ENCODE measurements around the gene KRT3. TPM values are rescaled to one million over a fixed set of nuclear protein-coding genes. Genes with fewer than 3 reads are reported as not detected.

KRT3 gene
- polyA plus RNA-seq, 3 donors: not detected

DNA sequence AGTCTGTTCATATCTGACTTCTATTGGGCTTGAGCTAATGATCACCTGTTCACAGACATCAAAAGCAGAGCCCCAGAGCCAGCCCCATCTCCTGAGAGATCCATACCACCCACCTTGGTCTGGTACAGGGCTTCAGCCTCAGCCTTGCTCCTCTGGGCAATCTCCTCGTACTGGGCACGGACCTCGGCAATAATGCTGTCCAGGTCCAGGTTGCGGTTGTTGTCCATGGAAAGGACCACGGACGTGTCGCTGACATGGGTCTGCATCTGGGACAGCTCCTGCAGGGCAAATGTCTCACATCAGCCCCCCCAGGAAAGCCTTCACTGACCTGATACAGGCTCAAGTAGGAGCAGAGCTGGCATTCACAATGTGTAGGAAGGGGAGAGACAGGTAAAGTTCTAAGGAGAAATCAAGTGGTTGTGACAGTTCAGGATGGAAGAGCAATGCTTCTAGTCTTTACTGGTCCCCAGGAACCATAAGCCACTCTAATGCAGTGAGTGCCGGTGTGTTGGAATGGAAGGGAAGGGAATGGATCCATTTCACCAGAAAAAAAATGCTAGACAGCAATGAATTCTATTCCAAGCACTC, 12.8 kb upstream of the KRT3 start:
- H3K4me1 ChIP-seq (ENCODE audit: control insufficient read depth in 1 of 2, insufficient read depth in 2 of 2, low read length in 2 of 2): no peaks in the 10 kb centered on the region
- Mint-ChIP-seq H3K4me3 (no peak overlapping the region), H3K36me3 (no peaks in the 10 kb centered on the region), H3K27ac (no peak overlapping the region), H3K9me3 (peaks cover 0 to 2% (median 0%) of the 10 kb centered on the region in 7 donors), H3K4me1 (no peaks in the 10 kb centered on the region), H3K27me3 (ENCODE audit: low read depth in 3 of 3) (peaks cover 0 to 5% (median 3%) of the 10 kb centered on the region in 3 donors)
- H4K20me1 ChIP-seq (ENCODE audit: insufficient read depth, low read length): no peaks in the 10 kb centered on the region
- WGBS (ENCODE audit: insufficient coverage): 98% methylated on average over 7 of the region's 8 CpGs
- intact Hi-C loops (cut with micrococcal nuclease): no loop called here
- H3K9me3 ChIP-seq (replicated peaks in 1 of 2; ENCODE audit: control insufficient read depth in 1 of 2, insufficient read depth in 1 of 2, low read length in 2 of 2): no peaks in the 10 kb centered on the region
- TF ChIP-seq, protein P1, sequence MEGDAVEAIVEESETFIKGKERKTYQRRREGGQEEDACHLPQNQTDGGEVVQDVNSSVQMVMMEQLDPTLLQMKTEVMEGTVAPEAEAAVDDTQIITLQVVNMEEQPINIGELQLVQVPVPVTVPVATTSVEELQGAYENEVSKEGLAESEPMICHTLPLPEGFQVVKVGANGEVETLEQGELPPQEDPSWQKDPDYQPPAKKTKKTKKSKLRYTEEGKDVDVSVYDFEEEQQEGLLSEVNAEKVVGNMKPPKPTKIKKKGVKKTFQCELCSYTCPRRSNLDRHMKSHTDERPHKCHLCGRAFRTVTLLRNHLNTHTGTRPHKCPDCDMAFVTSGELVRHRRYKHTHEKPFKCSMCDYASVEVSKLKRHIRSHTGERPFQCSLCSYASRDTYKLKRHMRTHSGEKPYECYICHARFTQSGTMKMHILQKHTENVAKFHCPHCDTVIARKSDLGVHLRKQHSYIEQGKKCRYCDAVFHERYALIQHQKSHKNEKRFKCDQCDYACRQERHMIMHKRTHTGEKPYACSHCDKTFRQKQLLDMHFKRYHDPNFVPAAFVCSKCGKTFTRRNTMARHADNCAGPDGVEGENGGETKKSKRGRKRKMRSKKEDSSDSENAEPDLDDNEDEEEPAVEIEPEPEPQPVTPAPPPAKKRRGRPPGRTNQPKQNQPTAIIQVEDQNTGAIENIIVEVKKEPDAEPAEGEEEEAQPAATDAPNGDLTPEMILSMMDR (IDR thresholded peaks at IDR 0.05): no peak
- H3K4me2 ChIP-seq (replicated peaks; ENCODE audit: extremely low read depth, low read length, poor library complexity, severe bottlenecking): no peak overlapping the region
- H3K79me2 ChIP-seq (ENCODE audit: insufficient read depth, low read length): no peaks in the 10 kb centered on the region
- H3K4me3 ChIP-seq (replicated peaks in 1 of 3; ENCODE audit: low read depth in 2 of 3, low read length in 3 of 3): no peak overlapping the region
- no peak overlapping the region for H2AFZ ChIP-seq (ENCODE audit: insufficient read depth, low read depth, low read length, poor library complexity, severe bottlenecking)
- no peaks in the 10 kb centered on the region for H3K36me3 ChIP-seq (replicated peaks in 1 of 2; ENCODE audit: control insufficient read depth in 1 of 2, insufficient read depth in 2 of 2, low read length in 2 of 2)
- H3K27me3 ChIP-seq (ENCODE audit: control insufficient read depth in 2 of 2, insufficient read depth in 2 of 2, low read length in 2 of 2): no peaks in the 10 kb centered on the region
- H3K9ac ChIP-seq (ENCODE audit: insufficient read depth, low read length, poor library complexity, severe bottlenecking): no peak overlapping the region
- no peak overlapping the region for H3K27ac ChIP-seq (ENCODE audit: low read depth in 1 of 2, low read length in 2 of 2)
- no peak for DNase-seq

DNA sequence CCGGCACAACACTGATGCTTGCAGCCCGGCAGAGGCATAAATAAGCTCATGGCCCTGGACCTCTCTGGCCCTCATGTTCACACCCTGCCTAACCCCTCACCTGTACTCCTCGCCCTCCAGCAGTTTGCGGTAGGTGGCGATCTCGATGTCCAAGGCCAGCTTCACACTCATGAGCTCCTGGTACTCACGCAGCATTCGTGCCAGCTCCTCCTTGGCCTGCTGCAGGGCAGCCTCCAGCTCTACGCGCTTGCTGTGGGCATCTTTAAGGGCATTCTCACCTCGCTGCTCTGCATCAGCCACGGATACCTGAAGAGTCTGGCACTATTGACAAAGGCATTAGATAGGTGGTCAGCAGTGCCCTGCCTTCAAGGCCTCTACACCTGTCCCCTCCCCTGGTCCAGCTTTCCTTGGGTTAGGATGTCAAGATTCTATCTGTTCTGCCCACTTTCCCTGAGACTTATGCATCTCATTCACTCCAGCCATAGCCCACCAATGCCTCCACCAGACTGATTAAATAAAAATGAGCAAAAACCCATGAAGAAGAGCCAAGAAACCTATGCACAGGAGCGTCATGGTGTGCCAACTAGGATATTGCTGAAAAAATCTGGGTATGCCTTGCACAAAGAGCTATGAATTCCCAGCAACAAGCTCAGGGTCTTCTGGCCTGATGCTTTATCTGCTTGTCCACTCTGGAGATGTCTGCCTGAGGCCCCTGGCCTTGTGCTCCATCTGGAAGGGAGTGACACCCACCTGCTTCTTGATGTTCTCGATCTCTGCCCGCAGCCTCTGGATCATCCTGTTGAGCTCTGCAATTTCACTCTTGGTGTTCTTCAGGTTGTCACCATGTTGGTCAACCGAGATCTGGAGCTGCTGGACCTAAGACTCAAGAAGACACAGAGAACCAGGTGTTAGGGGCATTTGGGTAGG, 11.9 kb upstream of the KRT3 start:
- Mint-ChIP-seq H3K27me3 (ENCODE audit: low read depth in 3 of 3) (peaks cover 3 to 8% (median 3%) of the 10 kb centered on the region in 3 donors), H3K27ac (no peak overlapping the region), H3K9me3 (peaks cover 0 to 2% (median 0%) of the 10 kb centered on the region in 7 donors), H3K4me3 (no peak overlapping the region), H3K4me1 (no peaks in the 10 kb centered on the region), H3K36me3 (no peaks in the 10 kb centered on the region)
- no peaks in the 10 kb centered on the region for H3K36me3 ChIP-seq (replicated peaks in 1 of 2; ENCODE audit: control insufficient read depth in 1 of 2, insufficient read depth in 2 of 2, low read length in 2 of 2)
- TF ChIP-seq, protein P1 (IDR thresholded peaks at IDR 0.05): no peak
- intact Hi-C loops (cut with micrococcal nuclease): no loop called here
- no peak overlapping the region for H2AFZ ChIP-seq (ENCODE audit: insufficient read depth, low read depth, low read length, poor library complexity, severe bottlenecking)
- H3K4me3 ChIP-seq (replicated peaks in 1 of 3; ENCODE audit: low read depth in 2 of 3, low read length in 3 of 3): no peak overlapping the region
- no peaks in the 10 kb centered on the region for H3K4me1 ChIP-seq (ENCODE audit: control insufficient read depth in 1 of 2, insufficient read depth in 2 of 2, low read length in 2 of 2)
- H3K9ac ChIP-seq (ENCODE audit: insufficient read depth, low read length, poor library complexity, severe bottlenecking): no peak overlapping the region
- 92% methylated on average over 16 of the region's 16 CpGs for WGBS (ENCODE audit: insufficient coverage)
- no peak for DNase-seq
- H3K4me2 ChIP-seq (replicated peaks; ENCODE audit: extremely low read depth, low read length, poor library complexity, severe bottlenecking): no peak overlapping the region
- H3K27ac ChIP-seq (ENCODE audit: low read depth in 1 of 2, low read length in 2 of 2): no peak overlapping the region
- H4K20me1 ChIP-seq (ENCODE audit: insufficient read depth, low read length): no peaks in the 10 kb centered on the region
- H3K79me2 ChIP-seq (ENCODE audit: insufficient read depth, low read length): no peaks in the 10 kb centered on the region
- H3K27me3 ChIP-seq (ENCODE audit: control insufficient read depth in 2 of 2, insufficient read depth in 2 of 2, low read length in 2 of 2): no peaks in the 10 kb centered on the region
- no peaks in the 10 kb centered on the region for H3K9me3 ChIP-seq (replicated peaks in 1 of 2; ENCODE audit: control insufficient read depth in 1 of 2, insufficient read depth in 1 of 2, low read length in 2 of 2)
